Adipocyte (in vitro differentiated cells): ENCODE measurements around the gene ZNF430.

Source experiments
- DNase-seq: peaks from one replicate; pipeline ENCODE4 v3.0.0-alpha.2; 2015; ENCODE audit warnings: low read depth
- H3K27me3 ChIP-seq: replicated peaks from 2 replicates; pipeline ENCODE4 v1.7.0; 2013; ENCODE audit warnings: mild to moderate bottlenecking, low read length, moderate library complexity; ENCODE audit not compliant: control insufficient read depth, insufficient read depth
- H3K36me3 ChIP-seq: 2 replicates; pipeline ENCODE4 v1.7.0; 2013; ENCODE audit warnings: low read length, mild to moderate bottlenecking, moderate library complexity; ENCODE audit not compliant: control insufficient read depth, insufficient read depth, severe bottlenecking
- H3K4me1 ChIP-seq: 2 replicates; pipeline ENCODE4 v1.7.0; 2013; ENCODE audit warnings: mild to moderate bottlenecking, low read length, moderate library complexity; ENCODE audit not compliant: control insufficient read depth, insufficient read depth
- H3K4me3 ChIP-seq: 2 replicates; pipeline ENCODE4 v1.7.0; 2013; ENCODE audit warnings: mild to moderate bottlenecking, low read length, moderate library complexity
- H3K9ac ChIP-seq: 2 replicates; pipeline ENCODE4 v1.7.0; 2013; ENCODE audit warnings: mild to moderate bottlenecking, low read length, moderate library complexity
- H3K9me3 ChIP-seq: 2 replicates; pipeline ENCODE4 v1.7.0; 2013; ENCODE audit warnings: mild to moderate bottlenecking, low read length, moderate library complexity; ENCODE audit not compliant: control insufficient read depth

ZNF430 gene

DNA sequence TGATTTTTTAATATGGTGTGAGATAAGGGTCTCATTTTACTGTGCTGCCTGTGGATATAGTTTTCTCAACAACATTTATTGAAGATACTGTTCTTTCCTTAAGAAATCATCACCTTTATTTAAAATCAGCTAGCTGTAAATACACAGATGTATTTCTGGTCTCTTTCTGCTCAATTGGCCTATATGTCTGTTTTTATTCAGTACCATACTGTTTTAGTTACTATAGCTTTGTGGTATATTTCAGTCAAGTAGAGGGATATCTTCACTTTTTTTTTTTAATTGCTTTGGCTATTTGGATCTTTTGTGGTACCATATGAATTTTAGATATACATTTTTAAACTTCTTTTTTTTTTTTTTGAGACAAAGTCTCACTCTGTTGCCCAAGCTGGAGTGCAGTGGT lies 44.9 kb downstream of the ZNF430 start:
- no peaks in the 10 kb centered on the region for H3K27me3 ChIP-seq
- no peaks in the 10 kb centered on the region for H3K4me1 ChIP-seq
- H3K4me3 ChIP-seq: peak overlapping the region; percentile 25
- H3K9ac ChIP-seq: no peak overlapping the region
- H3K36me3 ChIP-seq: peaks cover 47% of the 10 kb centered on the region
- DNase-seq: no peak
- H3K9me3 ChIP-seq: peaks cover 17% of the 10 kb centered on the region

DNA sequence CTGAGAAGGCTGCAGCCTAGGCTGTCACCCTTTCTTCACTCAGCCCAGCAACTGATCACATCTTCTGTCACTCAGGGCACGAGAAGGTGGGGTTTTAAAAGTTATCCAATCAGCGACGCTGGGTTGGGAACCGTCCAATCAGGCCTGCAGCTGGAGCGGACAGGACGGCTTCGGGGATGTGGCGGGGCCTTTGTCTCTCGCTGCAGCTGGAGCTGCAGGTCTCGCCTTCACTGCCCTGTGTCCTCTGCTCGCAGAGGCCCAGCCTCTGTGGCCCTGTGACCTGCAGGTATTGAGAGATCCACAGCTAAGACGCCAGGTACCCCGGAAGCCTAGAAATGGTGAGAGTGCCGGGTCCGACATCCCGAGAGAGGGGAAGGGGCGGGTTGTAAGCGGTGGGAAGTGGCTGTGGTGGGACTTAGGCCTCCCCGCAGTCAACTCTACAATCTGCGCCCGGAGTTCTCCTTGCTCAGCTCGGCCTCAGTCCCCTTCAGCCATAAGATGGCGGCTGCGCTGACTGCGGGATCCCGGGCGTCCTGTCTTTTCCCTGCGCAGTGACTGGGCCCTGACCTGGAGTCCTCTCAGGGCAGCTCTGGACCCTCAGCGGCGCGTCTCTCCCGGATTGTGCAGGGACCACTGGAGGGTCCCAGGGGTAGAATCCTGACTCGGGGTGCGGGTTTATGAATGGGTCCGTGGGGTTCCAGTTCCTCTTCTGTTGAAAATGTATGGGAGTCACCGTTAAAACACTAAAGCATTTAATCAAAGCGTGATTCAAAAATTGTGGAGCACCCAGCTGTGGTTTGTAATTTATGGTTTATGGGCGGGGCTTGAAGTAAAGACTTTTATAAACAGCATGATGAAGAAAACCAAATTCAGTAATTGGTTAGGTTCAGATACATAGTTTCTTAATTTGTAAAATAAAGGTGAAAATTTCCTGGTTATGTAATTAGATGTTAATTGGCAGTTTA lies 61.8 kb downstream of the ZNF430 start, which contains the start of gene ZNF714:
ZNF714 (plus strand) TSS at position 193 of the 965 bp plus-strand sequence. CDS start 16,066 bp downstream, outside the sequence.
- no peaks in the 10 kb centered on the region for H3K27me3 ChIP-seq
- H3K4me1 ChIP-seq: peaks cover 3% of the 10 kb centered on the region
- peaks cover 10% of the 10 kb centered on the region for H3K36me3 ChIP-seq
- H3K9me3 ChIP-seq: no peaks in the 10 kb centered on the region
- peak within 1 kb of the TSS; percentile 81 for H3K4me3 ChIP-seq
- H3K9ac ChIP-seq: peak within 1 kb of the TSS; percentile 74
- peak; percentile 97 for DNase-seq

DNA sequence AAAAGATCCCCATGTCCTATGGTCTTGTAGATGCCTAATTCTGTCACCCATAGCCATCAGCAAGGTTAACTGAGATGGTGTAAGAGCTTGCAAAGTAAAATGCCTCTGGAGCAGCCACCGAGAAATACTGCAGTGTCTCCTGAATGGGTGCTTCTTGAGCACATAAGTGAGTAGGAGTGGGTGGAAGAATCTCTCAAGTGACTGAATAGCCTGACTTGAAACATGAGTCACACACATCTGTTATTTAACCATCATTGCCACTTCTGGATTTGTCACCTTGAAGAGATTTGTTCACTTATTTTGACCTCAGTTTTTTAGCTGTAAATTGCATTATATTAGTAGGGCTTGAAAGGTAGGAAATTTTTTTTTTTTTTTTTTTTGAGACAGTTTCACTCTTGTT lies 63.9 kb downstream of the ZNF430 start:
- DNase-seq: peak; percentile 35
- peaks cover 14% of the 10 kb centered on the region for H3K36me3 ChIP-seq
- no peaks in the 10 kb centered on the region for H3K27me3 ChIP-seq
- H3K9me3 ChIP-seq: no peaks in the 10 kb centered on the region
- H3K4me3 ChIP-seq: no peak overlapping the region
- H3K4me1 ChIP-seq: peaks cover 3% of the 10 kb centered on the region
- no peak overlapping the region for H3K9ac ChIP-seq

DNA sequence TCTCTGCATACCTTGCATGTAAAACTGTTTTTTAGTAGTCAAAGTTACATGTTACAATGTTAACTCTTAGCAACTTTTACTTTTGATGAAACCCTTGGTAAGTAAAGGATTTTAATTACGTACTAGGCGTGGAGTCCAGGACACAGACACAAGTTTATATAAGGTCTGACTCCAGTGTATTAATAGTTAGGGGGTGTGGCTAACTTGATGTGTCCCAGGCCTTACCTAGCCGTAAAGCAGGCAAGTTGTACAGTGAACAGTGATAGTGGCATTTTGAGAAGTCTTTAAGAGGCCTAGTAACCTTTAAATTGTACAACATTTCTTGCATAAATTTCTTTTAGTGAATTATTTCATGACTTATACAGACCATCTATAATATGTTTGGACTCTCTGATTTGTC lies 67.4 kb downstream of the ZNF430 start:
- no peak overlapping the region for H3K9ac ChIP-seq
- no peaks in the 10 kb centered on the region for H3K9me3 ChIP-seq
- peaks cover 12% of the 10 kb centered on the region for H3K36me3 ChIP-seq

DNA sequence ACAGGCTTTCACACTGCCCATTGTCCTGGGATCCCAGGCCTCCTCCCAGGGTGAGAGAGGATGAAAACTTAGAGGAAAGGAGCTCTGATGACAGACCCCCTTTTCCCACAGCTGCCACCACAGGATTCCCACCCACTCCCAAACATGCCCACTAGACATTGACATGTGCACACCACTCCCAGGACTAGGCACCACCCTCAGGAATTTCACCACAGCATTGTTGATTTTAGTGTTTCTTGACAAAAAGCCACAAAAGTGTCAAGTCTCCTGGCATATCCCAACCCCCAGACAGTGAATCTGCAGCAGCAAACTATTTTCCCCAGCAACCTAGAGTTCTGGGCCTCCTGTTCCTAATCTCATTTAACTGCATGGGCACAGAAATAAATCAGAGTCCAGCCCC lies 71.7 kb downstream of the ZNF430 start:
- Histone ChIP-seq H3K27me3 (no peaks in the 10 kb centered on the region), H3K36me3 (peaks cover 9% of the 10 kb centered on the region), H3K9ac (no peak overlapping the region), H3K4me1 (peaks cover 8% of the 10 kb centered on the region), H3K9me3 (no peaks in the 10 kb centered on the region), H3K4me3 (no peak overlapping the region)
- DNase-seq: peak; percentile 25

More for the DNA sequence above, 67.4 kb downstream of the ZNF430 start:
- Histone ChIP-seq H3K4me3 (no peak overlapping the region), H3K27me3 (no peaks in the 10 kb centered on the region), H3K4me1 (peaks cover 11% of the 10 kb centered on the region)
- DNase-seq: no peak

DNA sequence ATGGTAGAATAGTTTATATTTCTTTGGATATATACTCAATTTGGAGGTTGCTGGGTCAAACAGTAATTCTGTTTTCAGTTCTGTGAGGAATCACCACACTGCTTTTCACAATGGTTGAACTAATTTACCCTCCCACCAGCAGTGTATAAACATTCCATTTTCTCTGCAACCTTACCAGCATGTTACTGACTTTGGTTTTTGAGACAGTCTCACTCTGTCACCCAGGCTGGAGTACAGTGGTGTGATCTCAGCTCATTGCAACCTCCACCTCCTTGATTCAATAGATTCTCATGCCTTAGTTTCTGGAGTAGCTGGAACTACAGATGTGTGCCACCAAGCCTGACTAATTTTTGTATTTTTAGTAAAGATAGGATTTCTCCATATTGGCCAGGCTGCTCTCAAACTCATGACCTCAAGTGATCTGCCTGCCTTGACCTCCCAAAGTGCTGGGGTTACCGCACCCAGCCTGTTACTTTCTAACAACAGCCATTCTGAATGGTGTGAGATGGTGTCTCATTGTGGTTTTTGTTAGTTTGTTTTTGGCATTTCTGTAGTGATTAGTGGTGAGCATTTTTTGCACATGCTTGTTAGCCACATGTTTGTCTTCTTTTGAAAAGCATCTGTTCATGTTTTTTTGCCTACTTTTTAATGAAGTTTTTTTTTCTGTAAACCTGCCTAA lies 74.0 kb downstream of the ZNF430 start:
- no peak for DNase-seq

DNA sequence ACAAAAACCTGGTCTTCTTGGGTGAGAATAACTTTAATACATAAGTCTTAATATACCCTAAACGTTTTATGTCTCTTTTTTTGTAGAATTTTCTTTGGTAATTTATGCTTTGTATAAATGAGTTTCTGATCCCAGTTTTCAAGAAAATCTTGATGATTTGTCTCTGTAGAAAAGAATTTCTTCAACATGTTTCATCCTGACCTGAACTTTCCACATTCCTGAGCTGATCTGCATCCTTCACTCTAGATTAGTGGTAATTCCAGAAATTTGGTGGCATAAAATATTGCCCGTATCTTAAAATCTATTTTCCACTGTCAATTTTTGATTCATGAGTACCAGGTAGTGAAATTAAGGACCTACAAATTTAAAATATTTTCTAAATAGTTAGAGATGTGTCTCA lies 77.8 kb downstream of the ZNF430 start:
- peaks cover 15% of the 10 kb centered on the region for H3K36me3 ChIP-seq
- H3K27me3 ChIP-seq: no peaks in the 10 kb centered on the region
- H3K9ac ChIP-seq: no peak overlapping the region
- H3K4me3 ChIP-seq: no peak overlapping the region
- H3K4me1 ChIP-seq: no peaks in the 10 kb centered on the region
- no peak for DNase-seq
- no peaks in the 10 kb centered on the region for H3K9me3 ChIP-seq

More for the DNA sequence above, 74.0 kb downstream of the ZNF430 start:
- Histone ChIP-seq H3K27me3 (no peaks in the 10 kb centered on the region), H3K9ac (no peak overlapping the region), H3K4me1 (peaks cover 8% of the 10 kb centered on the region), H3K4me3 (no peak overlapping the region), H3K36me3 (peaks cover 6% of the 10 kb centered on the region), H3K9me3 (no peaks in the 10 kb centered on the region)

DNA sequence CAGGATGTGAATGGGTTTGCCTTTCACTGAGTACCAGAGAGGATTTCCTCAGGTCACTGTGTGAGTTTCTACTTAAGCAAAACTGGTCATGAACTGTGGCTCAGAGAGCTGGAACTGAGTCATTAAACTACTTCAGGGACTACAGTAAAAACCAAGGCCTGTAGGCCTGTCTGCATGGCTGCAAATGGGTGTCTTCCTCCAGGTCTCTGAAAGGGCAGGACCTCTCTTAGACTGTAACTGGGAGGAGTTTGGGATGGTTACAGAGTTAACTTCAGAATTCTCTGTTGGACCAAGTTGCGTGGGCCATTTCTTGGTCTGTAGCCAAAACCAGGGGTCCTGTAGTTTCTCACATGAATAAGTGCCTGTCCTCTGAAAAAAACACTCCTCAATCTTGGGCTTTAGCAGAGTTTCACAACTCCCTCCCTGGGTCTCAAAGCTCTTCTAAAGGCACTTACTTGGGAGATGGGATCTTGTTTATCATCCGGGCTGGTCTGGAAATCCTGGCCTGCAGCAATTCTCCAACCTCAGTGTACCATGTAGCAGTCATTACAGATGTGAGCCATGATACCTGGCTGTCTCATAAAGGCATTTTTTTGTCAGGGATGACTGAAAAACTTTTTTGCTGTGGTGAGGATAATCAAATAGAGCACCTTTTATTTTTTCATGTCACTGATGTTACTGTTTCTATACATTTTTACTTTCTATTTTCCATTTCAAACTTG lies 81.2 kb downstream of the ZNF430 start:
- H3K9me3 ChIP-seq: no peaks in the 10 kb centered on the region
- peaks cover 30% of the 10 kb centered on the region for H3K36me3 ChIP-seq
- H3K4me3 ChIP-seq: no peak overlapping the region
- DNase-seq: no peak
- H3K27me3 ChIP-seq: no peaks in the 10 kb centered on the region
- H3K4me1 ChIP-seq: no peaks in the 10 kb centered on the region
- no peak overlapping the region for H3K9ac ChIP-seq

DNA sequence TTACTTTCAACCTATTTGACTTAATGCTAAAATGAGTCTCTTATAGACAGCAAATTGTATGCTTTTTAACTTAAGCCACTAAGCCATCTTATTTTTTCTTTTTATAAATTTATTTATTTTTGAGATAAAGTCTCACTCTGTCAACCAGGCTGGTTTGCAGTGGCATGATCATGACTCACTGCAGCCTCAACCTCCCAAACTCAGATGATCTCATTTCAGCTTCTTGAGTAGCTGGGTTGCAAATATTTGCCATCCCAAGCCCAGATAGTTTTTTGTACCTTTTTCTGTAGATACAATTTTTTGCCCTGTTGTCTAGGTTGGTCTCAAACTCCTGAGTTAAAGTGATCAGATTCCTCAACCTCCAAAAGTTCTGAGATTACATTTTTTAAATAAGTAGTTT lies 88.7 kb downstream of the ZNF430 start:
- Histone ChIP-seq H3K4me1 (no peaks in the 10 kb centered on the region), H3K36me3 (peaks cover 27% of the 10 kb centered on the region), H3K9me3 (peaks cover 10% of the 10 kb centered on the region), H3K4me3 (no peak overlapping the region), H3K9ac (no peak overlapping the region), H3K27me3 (no peaks in the 10 kb centered on the region)
- peak; percentile 38 for DNase-seq
